Measurements from ENCODE around the gene PKNOX1.
A peak's percentile ranks its signal among the peaks of the same experiment; 100 is the strongest.
"Not testable (repeated sequence)": the region's sequence is repeated elsewhere in the genome, so short reads cannot be mapped to it uniquely, and the experiment has no call there.

PKNOX1 gene

DNA sequence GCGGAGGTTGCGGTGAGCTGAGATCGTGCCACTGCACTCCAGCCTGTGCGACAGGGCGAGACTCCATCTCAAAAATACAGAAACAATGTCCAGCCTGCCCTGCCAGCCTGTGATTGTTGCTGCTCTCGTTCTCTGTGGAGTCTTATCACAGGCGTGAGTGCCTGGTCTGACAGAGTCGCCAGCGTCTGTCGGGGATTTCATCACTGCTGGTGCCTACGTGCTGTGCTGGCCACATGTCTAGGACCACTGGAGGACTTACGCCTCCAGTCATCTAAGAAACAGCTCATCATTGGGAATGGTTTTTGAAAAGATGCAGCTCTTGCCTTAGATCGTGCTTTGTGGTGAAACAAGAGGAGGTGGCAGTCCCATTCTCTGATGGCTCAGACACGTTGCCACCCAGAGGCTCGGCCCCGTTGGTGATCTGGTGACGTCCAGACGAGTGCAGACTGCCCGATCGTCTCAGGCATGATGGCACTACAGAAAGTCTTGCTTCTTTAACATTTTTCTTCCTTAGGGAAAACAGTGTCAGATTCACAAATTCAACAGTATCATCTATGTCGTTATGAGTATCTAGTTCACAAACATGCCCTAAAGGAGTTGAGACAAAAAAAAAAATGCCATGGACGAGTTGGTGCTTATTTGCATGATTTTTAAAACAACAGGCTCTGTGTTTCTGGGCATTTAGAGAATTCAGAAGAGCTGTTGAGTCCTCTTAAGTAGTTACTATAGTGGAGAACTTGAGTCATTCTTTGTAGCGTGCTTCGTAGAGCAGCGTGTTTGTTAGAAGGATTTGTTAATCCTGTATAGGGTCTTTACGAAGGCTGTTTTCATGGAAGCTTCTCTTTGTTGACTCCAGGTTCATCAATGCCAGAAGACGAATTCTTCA, 53.7 kb downstream of the PKNOX1 start:
- Mint-ChIP-seq H3K27me3 (no peaks in the 10 kb centered on the region), H3K4me1 (no peaks in the 10 kb centered on the region), H3K36me3 (peaks cover 44 to 65% of the 10 kb centered on the region in 2 donors)

GRCh38 chr21:43029785-43030184, 55.4 kb downstream of the PKNOX1 start:
- DNase-seq (no peak), ATAC-seq (replicated peaks) (no peak)
- Mint-ChIP-seq H3K36me3 (peaks cover 38 to 53% of the 10 kb centered on the region in 2 donors), H3K4me3 (no peak overlapping the region), H3K9me3 (no peaks in the 10 kb centered on the region), H3K27me3 (no peaks in the 10 kb centered on the region), H3K27ac (no peak overlapping the region), H3K4me1 (no peaks in the 10 kb centered on the region)

More for the DNA sequence above, 53.7 kb downstream of the PKNOX1 start:
- Mint-ChIP-seq H3K9me3 (no peaks in the 10 kb centered on the region), H3K27ac (no peak overlapping the region), H3K4me3 (no peak overlapping the region)
- ATAC-seq (replicated peaks) (no peak), DNase-seq (no peak)

- Mint-ChIP-seq H3K36me3 (peaks cover 35 to 44% of the 10 kb centered on the region in 2 donors), H3K4me1 (no peaks in the 10 kb centered on the region), H3K27ac (no peak overlapping the region), H3K4me3 (no peak overlapping the region), H3K9me3 (no peaks in the 10 kb centered on the region), H3K27me3 (no peaks in the 10 kb centered on the region)
- DNase-seq (no peak), ATAC-seq (replicated peaks) (no peak)
Measured at GRCh38 chr21:43031121-43031619, 56.8 kb downstream of the PKNOX1 start.

DNA sequence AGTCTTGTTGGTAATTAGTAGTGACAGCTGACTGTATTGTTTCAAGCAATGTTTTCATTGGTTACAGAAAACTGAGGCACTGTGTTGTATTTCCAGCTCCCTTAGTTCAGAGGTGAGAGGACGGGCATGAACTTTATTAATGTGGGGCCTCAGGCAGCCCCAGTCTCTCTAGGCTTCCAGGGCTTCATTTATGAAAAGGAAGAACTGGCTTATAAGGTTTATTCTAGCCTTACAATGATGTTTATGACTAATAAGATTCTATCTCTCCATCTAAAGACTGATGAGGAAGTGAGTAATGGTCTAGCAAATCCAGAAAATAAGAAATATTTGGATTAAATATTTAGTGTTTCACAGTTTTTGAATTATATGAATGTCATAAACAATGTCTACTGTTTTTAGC, 59.7 kb downstream of the PKNOX1 start:
- H3K27ac Mint-ChIP-seq = no peak overlapping the region
- H3K4me1 Mint-ChIP-seq = no peaks in the 10 kb centered on the region
- peaks cover 22 to 25% of the 10 kb centered on the region in 2 donors for H3K36me3 Mint-ChIP-seq
- no peak overlapping the region for H3K4me3 Mint-ChIP-seq
- DNase-seq = no peak
- no peaks in the 10 kb centered on the region for H3K9me3 Mint-ChIP-seq
- no peak for ATAC-seq (replicated peaks)
- no peaks in the 10 kb centered on the region for H3K27me3 Mint-ChIP-seq

DNA sequence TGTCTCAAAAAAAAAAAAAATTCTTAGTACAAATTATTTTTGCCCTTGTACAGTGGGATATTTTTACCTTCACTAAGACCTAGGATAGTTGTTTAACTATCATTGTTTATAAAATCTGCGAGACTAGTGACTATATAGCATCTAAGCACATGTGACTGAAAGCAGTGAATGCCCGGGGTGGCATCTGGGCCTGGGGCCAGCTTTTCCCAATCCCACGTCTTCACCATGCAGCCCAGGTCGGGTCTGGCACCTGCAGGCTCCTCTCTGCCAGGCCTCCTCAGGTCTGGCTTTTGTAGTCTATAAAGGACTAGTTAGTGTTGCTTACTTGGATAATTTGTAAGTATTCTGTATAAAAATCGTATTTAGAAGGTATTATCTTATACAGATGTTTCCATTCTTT, 60.5 kb downstream of the PKNOX1 start:
- H3K4me1 Mint-ChIP-seq = no peaks in the 10 kb centered on the region
- no peak overlapping the region for H3K27ac Mint-ChIP-seq
- peaks cover 17 to 18% of the 10 kb centered on the region in 2 donors for H3K36me3 Mint-ChIP-seq
- DNase-seq (no peak), ATAC-seq (replicated peaks) (no peak)
- no peaks in the 10 kb centered on the region for H3K9me3 Mint-ChIP-seq
- no peak overlapping the region for H3K4me3 Mint-ChIP-seq
- H3K27me3 Mint-ChIP-seq = no peaks in the 10 kb centered on the region

DNA sequence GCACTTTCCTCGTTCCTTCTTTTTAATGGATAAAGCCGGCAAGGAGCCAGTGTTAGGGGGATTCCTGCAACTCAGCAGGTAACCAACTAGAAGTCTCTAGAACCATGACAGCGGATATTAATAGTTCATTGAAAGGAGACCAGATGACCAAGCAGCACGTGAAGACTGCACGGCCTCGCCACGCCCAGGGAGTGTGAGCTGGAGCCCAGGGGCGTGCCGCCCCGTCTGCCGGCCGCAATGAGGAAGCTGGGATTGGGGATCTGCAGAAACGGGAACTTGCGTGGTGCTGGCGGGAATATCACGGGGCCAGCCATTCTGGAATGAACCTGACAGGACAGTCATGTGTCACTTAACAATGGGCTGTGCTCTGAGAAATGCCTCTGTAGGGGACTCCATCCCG, 62.5 kb downstream of the PKNOX1 start:
- H3K4me1 Mint-ChIP-seq; H3K4me3 Mint-ChIP-seq; DNase-seq; H3K27me3 Mint-ChIP-seq; H3K27ac Mint-ChIP-seq; H3K9me3 Mint-ChIP-seq; ATAC-seq (replicated peaks): not testable (repeated sequence)
- H3K36me3 Mint-ChIP-seq = peaks cover 9 to 11% of the 10 kb centered on the region in 2 donors

DNA sequence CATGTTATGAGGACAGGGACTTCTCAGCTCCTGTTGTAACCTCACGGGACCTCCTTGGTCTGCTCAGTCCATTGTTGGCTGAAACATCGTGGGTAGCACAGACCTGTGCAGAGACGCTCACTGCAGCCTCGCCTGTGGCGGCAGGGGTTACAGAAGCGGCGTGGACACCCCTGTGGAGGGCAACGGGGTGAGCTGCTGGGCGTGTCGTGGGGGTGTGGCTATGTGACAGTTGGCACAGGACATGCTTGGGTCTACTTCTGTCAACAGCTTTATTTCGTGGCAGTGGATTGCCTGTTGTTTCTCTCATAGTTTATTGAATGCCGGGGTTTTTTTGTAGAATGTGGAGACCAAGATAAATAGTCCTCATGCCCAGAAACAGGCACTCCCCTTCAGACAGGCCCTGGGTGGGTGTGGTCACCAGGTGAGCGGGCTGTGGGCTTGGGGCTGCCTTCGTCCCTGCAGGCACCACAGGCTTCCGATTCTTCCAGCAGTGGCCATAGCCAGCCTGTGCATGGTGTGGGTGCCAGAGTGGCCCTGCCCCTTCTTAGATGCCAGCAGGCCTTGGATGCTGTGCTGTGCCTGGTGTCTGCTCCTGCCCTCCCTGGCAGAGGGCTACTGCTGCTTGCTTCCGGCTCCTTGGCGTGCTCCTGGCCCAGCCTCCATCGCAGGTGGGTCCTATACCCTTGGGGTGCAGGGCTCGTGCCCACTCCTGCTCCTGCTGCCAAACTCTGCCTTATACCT, 63.7 kb downstream of the PKNOX1 start:
- not testable (repeated sequence) for DNase-seq; H3K36me3 Mint-ChIP-seq; H3K4me3 Mint-ChIP-seq; H3K27me3 Mint-ChIP-seq; H3K9me3 Mint-ChIP-seq; H3K4me1 Mint-ChIP-seq; ATAC-seq (replicated peaks); H3K27ac Mint-ChIP-seq

- H3K36me3 Mint-ChIP-seq; H3K9me3 Mint-ChIP-seq; H3K4me1 Mint-ChIP-seq; ATAC-seq (replicated peaks); H3K27me3 Mint-ChIP-seq; DNase-seq; H3K4me3 Mint-ChIP-seq; H3K27ac Mint-ChIP-seq: not testable (repeated sequence)
Measured at GRCh38 chr21:43038659-43039044, 64.3 kb downstream of the PKNOX1 start.

- not testable (repeated sequence) for H3K4me3 Mint-ChIP-seq; H3K9me3 Mint-ChIP-seq; H3K27me3 Mint-ChIP-seq; DNase-seq; H3K27ac Mint-ChIP-seq; ATAC-seq (replicated peaks); H3K36me3 Mint-ChIP-seq
- H3K4me1 Mint-ChIP-seq = peaks cover 2 to 18% of the 10 kb centered on the region in 2 donors
Measured at GRCh38 chr21:43042169-43042568, 67.8 kb downstream of the PKNOX1 start.

- peaks cover 2 to 18% of the 10 kb centered on the region in 2 donors for H3K4me1 Mint-ChIP-seq
- not testable (repeated sequence) for H3K27ac Mint-ChIP-seq; H3K36me3 Mint-ChIP-seq; H3K4me3 Mint-ChIP-seq; DNase-seq; ATAC-seq (replicated peaks); H3K9me3 Mint-ChIP-seq; H3K27me3 Mint-ChIP-seq
Measured at GRCh38 chr21:43043291-43043690, 68.9 kb downstream of the PKNOX1 start.

GRCh38 chr21:43044547-43044946, 70.2 kb downstream of the PKNOX1 start:
- H3K9me3 Mint-ChIP-seq; H3K36me3 Mint-ChIP-seq; DNase-seq; H3K27ac Mint-ChIP-seq; H3K4me3 Mint-ChIP-seq; H3K27me3 Mint-ChIP-seq; ATAC-seq (replicated peaks): not testable (repeated sequence)
- H3K4me1 Mint-ChIP-seq = peaks cover 2 to 18% of the 10 kb centered on the region in 2 donors

DNA sequence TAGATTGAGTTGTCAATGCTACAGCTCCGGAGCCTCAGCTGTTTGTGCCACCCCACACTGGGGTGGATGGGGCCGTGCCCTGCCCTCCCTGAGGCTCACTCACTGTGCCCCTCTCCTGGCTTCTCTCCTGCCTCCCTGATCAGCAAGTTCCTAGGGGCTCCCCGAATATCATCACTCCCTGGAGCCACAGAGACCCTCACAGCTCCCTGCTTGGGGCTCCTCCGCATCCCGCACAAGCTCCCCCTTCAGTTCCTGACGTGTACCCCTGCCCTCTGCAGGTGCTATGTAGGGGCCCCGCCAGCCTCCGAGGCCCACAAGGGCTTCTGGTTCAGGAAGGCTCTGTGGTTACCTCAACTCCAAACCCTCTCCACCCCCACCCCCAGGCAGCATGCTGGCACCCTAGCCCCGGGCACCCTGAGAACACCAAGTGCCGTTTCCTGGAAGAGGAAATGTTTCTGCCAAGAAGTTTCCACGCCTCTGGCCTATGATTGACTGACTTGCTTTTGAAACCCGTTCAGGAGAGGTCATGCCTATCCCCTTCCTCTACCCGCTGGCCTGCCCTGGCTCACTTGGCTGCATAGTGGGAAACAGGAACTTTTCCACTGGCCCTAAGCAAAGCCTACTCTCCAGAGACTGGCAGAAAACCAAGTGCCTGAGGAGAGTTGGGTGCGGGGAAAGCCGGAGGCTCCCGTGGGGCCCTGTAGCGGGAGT, 71.0 kb downstream of the PKNOX1 start:
- peak; percentile 25 to 51 for ATAC-seq (replicated peaks)
- not testable (repeated sequence) for H3K27ac Mint-ChIP-seq, H3K9me3 Mint-ChIP-seq, H3K36me3 Mint-ChIP-seq, H3K27me3 Mint-ChIP-seq, DNase-seq
- peaks cover 2 to 18% of the 10 kb centered on the region in 2 donors for H3K4me1 Mint-ChIP-seq
- H3K4me3 Mint-ChIP-seq = peak overlapping the region in 1 of 2 donors; percentile 52

- ATAC-seq (replicated peaks) = peak; percentile 82 to 88
- Mint-ChIP-seq H3K4me1 (peaks cover 2 to 18% of the 10 kb centered on the region in 2 donors), H3K4me3 (peak overlapping the region in 1 of 2 donors; percentile 63)
- DNase-seq = peak; percentile 41
- not testable (repeated sequence) for H3K36me3 Mint-ChIP-seq, H3K27ac Mint-ChIP-seq, H3K9me3 Mint-ChIP-seq, H3K27me3 Mint-ChIP-seq
Measured at GRCh38 chr21:43045876-43046821, 71.8 kb downstream of the PKNOX1 start.
